HepG2 (cell line): ENCODE measurements around the gene GJB1. TPM values are rescaled to one million over a fixed set of nuclear protein-coding genes. Genes with fewer than 3 reads are reported as not detected.

Source experiments
- FOXA1 ChIP-seq, 2 experiments: fragments of 450-650 bp in 1 of 2; sonication (generic) in 1 of 2; formaldehyde crosslinking in 1 of 2; IDR thresholded peaks; 2 replicates each; pipeline versions ENCODE4 v1.4.0 to v1.6.1; 2016 to 2020; ENCODE audit warnings: missing genetic modification reagents in 1 of 2
- MAZ ChIP-seq, 2 experiments: sonication (generic) in 1 of 2; formaldehyde crosslinking in 1 of 2; IDR thresholded peaks; 2 replicates each; pipeline versions ENCODE4 v1.5.0 to v1.6.1; 2012 to 2020; ENCODE audit warnings: low read depth in 2 of 2, mild to moderate bottlenecking in 2 of 2, borderline replicate concordance in 1 of 2, improper control_type of control experiment in 1 of 2, low read length in 1 of 2, missing genetic modification reagents in 1 of 2, moderate library complexity in 1 of 2
- NR2F6 ChIP-seq, 2 experiments: IDR thresholded peaks; 2 replicates each; pipeline ENCODE4 v1.6.1; 2016; ENCODE audit warnings: antibody characterized with exemption in 1 of 2, mild to moderate bottlenecking in 1 of 2
- PRMT3 ChIP-seq: sonication (generic); formaldehyde crosslinking; IDR thresholded peaks from 2 replicates; pipeline ENCODE4 v1.8.1; 2022; ENCODE audit warnings: low read depth, mild to moderate bottlenecking, moderate library complexity, missing genetic modification reagents, borderline replicate concordance
- SOX13 ChIP-seq, 3 experiments: fragments of 450-650 bp in 1 of 3; sonication (generic) in 1 of 3; formaldehyde crosslinking in 1 of 3; IDR thresholded peaks in 2 of 3; conservative IDR thresholded peaks in 1 of 3; 2 replicates each; pipeline versions ENCODE4 v1.5.0 to v1.6.1; 2016 to 2020; ENCODE audit warnings: antibody characterized with exemption in 1 of 3, mild to moderate bottlenecking in 1 of 3, missing compliant biosample characterization in 1 of 3, missing genetic modification reagents in 1 of 3, moderate library complexity in 1 of 3
- TMF1 ChIP-seq: sonication (generic); formaldehyde crosslinking; IDR thresholded peaks from 2 replicates; pipeline ENCODE4 v1.8.1; 2022; ENCODE audit warnings: low read depth, missing genetic modification reagents
- U2AF2 ChIP-seq: fragments of 200-400 bp; formaldehyde crosslinking; IDR thresholded peaks from 2 replicates; pipeline ENCODE4 v1.6.1; 2017; ENCODE audit warnings: low read depth, mild to moderate bottlenecking, low read length
- ZBTB10 ChIP-seq: sonication (generic); formaldehyde crosslinking; IDR thresholded peaks from 2 replicates; pipeline ENCODE4 v1.4.0; 2020; ENCODE audit warnings: missing genetic modification reagents, borderline replicate concordance
- ZHX2 ChIP-seq, 2 experiments: sonication (generic) in 1 of 2; formaldehyde crosslinking in 1 of 2; IDR thresholded peaks; 2 replicates each; pipeline versions ENCODE4 v1.6.1 to v1.9.0; 2014 to 2022; ENCODE audit warnings: antibody characterized with exemption in 1 of 2, borderline replicate concordance in 1 of 2, inconsistent platforms in 1 of 2, low read depth in 1 of 2, missing genetic modification reagents in 1 of 2
- ZNF30 ChIP-seq: sonication (generic); formaldehyde crosslinking; IDR thresholded peaks from 2 replicates; pipeline ENCODE4 v1.5.0; 2020; ENCODE audit warnings: mild to moderate bottlenecking, missing genetic modification reagents
- ZNF431 ChIP-seq: sonication (generic); formaldehyde crosslinking; IDR thresholded peaks from 2 replicates; pipeline ENCODE4 v1.9.0; 2022; ENCODE audit warnings: missing genetic modification reagents, low read depth, mild to moderate bottlenecking, borderline replicate concordance
- ZNF451 ChIP-seq: sonication (generic); formaldehyde crosslinking; IDR thresholded peaks from 2 replicates; pipeline ENCODE4 v1.5.0; 2020; ENCODE audit warnings: mild to moderate bottlenecking, missing genetic modification reagents
- ZNF720 ChIP-seq: sonication (generic); formaldehyde crosslinking; IDR thresholded peaks from 2 replicates; pipeline ENCODE4 v1.4.0; 2020; ENCODE audit warnings: missing genetic modification reagents
- ZNF781 ChIP-seq: sonication (generic); formaldehyde crosslinking; IDR thresholded peaks from 2 replicates; pipeline ENCODE4 v1.5.1; 2020; ENCODE audit warnings: borderline replicate concordance, mild to moderate bottlenecking, missing genetic modification reagents; ENCODE audit errors: not compliant biosample characterization
- ZNF782 ChIP-seq: sonication (generic); formaldehyde crosslinking; IDR thresholded peaks from 2 replicates; pipeline ENCODE4 v1.4.0; 2020; ENCODE audit warnings: missing genetic modification reagents, mild to moderate bottlenecking, borderline replicate concordance
- polyA plus RNA-seq, 8 experiments: library from polyadenylated mRNA; depleted of rRNA in 3 of 8; stranded (reverse) in 7 of 8; unstranded in 1 of 8; fragments of >200 nt; fragmentation: Illumina TruSeq in 4 of 8; extraction: Trizol in 4 of 8; gene quantifications; 2 replicates each; pipeline versions ENCODE4 v1.2.1 to v1.2.3, GENCODE V29; 2011 to 2016; ENCODE audit warnings: low read depth in 4 of 8, missing spikeins in 1 of 8, mixed read lengths in 1 of 8; ENCODE audit not compliant: insufficient read depth in 1 of 8
- total RNA-seq, 5 experiments: library from RNA; depleted of rRNA; stranded (reverse); fragments of >200 nt; fragmentation: Illumina TruSeq; extraction: Trizol; gene quantifications; 2 replicates each; pipeline ENCODE4 v1.2.3, GENCODE V29; 2016; ENCODE audit warnings: low read depth in 1 of 5

GJB1 gene
- total and polyA plus RNA-seq, 2 of the 13 experiments (the other 11 are each of a cell fraction or from before 2014, with no cell fraction given), result 111 to 161 TPM

DNA sequence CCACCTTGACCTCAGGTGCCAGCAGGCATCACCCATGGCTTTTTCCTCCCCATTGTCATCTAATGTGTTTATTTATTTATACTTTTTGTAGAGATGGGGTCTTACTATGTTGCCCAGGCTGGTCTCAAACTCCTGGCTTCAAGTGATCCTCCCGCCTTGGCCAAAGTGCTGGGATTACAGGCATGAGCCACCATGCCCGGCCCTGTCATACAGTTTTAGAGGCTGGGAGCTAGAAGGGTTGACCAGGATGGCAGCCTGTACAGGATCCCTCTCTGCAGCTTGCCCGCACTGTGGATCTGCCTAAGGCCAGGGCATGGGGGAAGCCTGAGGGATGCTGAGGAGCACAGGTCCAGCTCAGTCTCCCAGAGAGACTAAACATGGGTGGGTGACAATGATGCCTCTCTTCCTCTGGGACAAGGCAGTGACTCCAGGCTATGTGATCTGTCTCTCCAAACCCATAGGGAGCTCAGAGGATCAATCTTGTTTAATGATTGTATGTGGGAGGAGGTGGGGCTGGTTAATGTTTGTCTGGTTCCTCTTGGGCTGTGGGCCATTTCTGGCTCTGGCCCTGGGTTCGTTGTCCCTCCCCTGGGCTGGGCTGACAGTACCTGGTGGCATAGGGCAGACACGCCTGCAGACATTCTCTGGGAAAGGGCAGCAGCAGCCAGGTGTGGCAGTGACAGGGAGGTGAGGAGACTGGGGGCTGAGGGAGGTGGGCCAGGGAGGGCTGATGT is 8.3 kb upstream of the GJB1 start (continued):
- TF ChIP-seq ZNF451 (CRISPR knock-in tag) (no peak), FOXA1 (IDR thresholded peaks at IDR 0.05) (no peak), FOXA1 (CRISPR knock-in tag; IDR thresholded peaks at IDR 0.05) (no peak), MAZ (IDR thresholded peaks at IDR 0.05; ENCODE audit: borderline replicate concordance, low read depth, low read length) (no peak), MAZ (CRISPR knock-in tag; IDR thresholded peaks at IDR 0.05; ENCODE audit: low read depth) (peak; percentile 33), TMF1 (0 out of 2 replicates have a peak, but pooled peaks have one; percentile 46), ZNF781 (CRISPR knock-in tag) (no peak), ZHX2 (IDR thresholded peaks at IDR 0.05; ENCODE audit: low read depth) (no peak), ZHX2 (CRISPR knock-in tag; IDR thresholded peaks at IDR 0.05; ENCODE audit: borderline replicate concordance) (no peak), ZNF720 (CRISPR knock-in tag) (no peak), ZNF782 (CRISPR knock-in tag) (no peak), PRMT3 (no peak), ZNF431 (CRISPR knock-in tag) (no peak; the same call in 1 of the 2 replicates), NR2F6 (IDR thresholded peaks at IDR 0.05) (peak; percentile 13; the same call in 1 of the 2 replicates), NR2F6 (CRISPR knock-in tag; IDR thresholded peaks at IDR 0.05) (peak; percentile 66), U2AF2 (no peak), SOX13 (IDR thresholded peaks at IDR 0.05) (no peak), SOX13 (CRISPR knock-in tag; conservative IDR thresholded peaks at IDR 0.05 in 1 of 2, IDR thresholded peaks at IDR 0.05 in 1 of 2) (peak in 1 of 2 experiments; percentile 38; a peak in 2 of 4 replicates), ZNF30 (CRISPR knock-in tag) (no peak), ZBTB10 (CRISPR knock-in tag) (no peak)
